HPDE6-E6E7 (cell line): ENCODE results near the gene OGT.
A peak's percentile ranks its signal among the peaks of the same experiment; 100 is the strongest.
"Not testable (repeated sequence)": the region's sequence is repeated elsewhere in the genome, so short reads cannot be mapped to it uniquely, and the experiment has no call there.

ENCODE experiments used
- DNase-seq: peaks from one replicate; pipeline ENCODE4 v3.0.0; 2011; ENCODE audit warnings: missing footprints; ENCODE audit errors: extremely low spot score

Gene OGT

GRCh38 chrX:71532753-71533425 is at the start of gene OGT:
OGT (plus strand) TSS chrX:71533104; CDS start chrX:71533300, 196 bp downstream.
- DNase-seq = peak; percentile 71

DNA sequence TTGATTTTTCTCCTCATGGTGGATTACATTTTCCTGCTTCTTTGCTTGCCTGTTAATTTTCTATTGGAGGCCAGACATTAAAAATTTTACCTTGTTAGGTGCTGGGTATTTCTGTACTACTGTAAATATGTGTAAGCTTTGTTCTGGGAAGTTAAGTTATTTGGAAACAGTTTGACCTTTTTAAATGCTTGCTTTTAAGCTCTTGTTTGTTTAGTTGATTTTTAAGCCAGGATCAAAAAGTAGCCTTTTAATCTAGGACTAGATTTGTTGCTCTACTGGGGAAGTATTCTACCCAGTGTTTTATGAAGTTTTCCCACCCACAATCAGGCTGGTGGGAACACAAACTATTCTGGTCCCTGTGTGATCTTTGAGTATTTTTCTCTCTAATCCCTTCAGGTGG is 45.1 kb upstream of the OGT start:
- no peak for DNase-seq

DNA sequence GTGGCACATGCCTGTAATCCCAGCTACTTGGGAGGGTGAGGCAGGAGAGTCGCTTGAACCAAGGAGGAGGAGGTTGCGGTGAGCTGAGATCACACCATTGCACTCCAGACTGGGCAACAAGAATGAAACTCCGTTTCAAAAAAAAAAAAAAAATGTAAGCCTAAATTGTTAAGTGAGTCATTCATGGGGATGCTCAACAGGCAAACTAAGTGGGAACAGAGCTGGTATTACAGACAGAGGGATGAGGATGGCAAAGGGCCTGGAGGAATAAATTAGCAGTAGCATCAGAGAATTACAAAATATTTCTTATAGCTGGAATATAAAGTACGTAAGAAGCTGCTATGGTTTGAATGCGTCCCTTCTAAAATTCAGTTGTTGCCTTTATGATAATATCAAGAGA is 43.4 kb upstream of the OGT start:
- DNase-seq = no peak

- no peak for DNase-seq
Measured at GRCh38 chrX:71492231-71493065, 40.5 kb upstream of the OGT start.

- no peak for DNase-seq
Measured at GRCh38 chrX:71493111-71493613, 39.7 kb upstream of the OGT start.

GRCh38 chrX:71495979-71496378 is 36.9 kb upstream of the OGT start:
- DNase-seq = not testable (repeated sequence)

DNA sequence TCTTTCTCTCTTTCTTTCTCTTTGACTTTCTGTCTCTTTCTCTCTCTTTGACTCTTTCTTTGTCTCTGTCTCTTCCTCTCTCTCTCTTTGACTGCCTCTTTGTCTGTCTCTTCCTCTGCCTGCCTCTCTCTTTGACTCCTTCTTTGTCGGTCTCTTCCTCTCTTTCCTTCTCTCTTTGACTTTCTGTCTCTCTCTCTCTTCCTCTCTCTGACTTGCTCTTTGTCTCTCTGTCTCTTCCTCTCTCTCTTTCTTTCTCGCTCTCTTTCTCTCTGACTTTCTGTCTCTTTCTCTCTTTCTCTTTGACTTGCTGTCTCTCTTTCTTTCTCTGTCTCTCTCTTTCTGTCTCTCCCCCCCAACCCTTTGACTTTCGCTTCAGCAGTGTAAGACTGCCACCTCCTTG is 36.4 kb upstream of the OGT start:
- no peak for DNase-seq

- not testable (repeated sequence) for DNase-seq
Measured at GRCh38 chrX:71502080-71502479, 30.8 kb upstream of the OGT start.

GRCh38 chrX:71504346-71504745 is 28.6 kb upstream of the OGT start:
- no peak for DNase-seq

DNA sequence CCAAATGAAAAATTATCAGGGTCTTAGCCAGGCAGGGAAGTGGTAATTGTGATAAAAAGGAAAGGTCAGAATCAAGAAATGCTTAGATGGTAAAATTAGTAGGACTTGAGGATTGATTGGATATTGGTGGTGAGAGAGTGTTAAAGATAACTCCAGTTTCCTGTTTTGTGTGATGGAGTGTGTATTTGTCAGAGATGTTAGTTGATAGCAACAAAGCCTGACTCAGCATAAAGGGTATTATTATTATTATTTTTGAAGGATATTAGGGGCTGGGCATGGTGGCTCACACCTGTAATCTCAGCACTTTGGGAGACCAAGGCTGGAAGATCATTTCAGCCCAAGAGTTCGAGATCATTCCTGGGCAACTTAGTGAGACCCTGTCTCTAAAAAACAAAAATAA is 23.6 kb upstream of the OGT start:
- no peak for DNase-seq

- DNase-seq = no peak
Measured at GRCh38 chrX:71510161-71510560, 22.7 kb upstream of the OGT start.

DNA sequence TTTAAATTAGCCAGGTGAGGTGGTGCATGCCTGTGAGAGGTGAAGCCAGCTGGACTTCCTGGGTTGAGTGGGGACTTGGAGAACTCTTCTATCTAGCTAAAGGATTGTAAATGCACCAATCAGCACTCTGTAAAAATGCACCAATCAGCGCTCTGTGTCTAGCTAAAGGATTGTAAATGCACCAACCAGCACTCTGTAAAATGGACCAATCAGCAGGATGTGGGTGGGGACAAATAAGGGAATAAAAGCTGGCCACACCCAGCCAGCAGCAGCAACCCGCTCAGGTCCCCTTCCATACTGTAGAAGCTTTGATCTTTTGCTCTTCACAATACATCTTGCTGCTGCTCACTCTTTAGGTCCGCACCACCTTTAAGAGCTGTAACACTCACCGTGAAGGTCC is 19.2 kb upstream of the OGT start:
- DNase-seq = not testable (repeated sequence)

- DNase-seq = no peak
Measured at GRCh38 chrX:71514367-71515037, 18.4 kb upstream of the OGT start.

DNA sequence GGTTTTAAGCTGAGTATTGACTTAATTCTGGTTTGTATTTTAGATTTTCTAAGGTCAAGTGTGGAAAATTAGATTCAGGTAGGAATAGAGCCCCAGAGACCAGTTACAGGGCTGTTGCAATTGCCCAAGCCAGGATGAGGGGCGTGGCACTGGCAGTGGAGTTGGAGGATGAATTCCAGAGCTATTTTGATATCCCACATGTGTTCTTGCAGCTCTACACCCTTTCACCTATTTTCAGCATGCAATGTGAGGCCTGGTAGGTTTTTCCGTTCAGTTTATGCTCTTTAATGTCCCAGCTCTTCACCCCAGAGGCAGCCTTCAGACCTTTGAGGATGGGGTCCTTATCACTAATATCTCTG is 17.9 kb upstream of the OGT start:
- no peak for DNase-seq

- DNase-seq = no peak
Measured at GRCh38 chrX:71525316-71525715, 7.6 kb upstream of the OGT start.

- DNase-seq = no peak
Measured at GRCh38 chrX:71532078-71532752, 689 bp upstream of the OGT start.

GRCh38 chrX:71533516-71533850 is 579 bp downstream of the OGT start:
- no peak for DNase-seq

- DNase-seq = no peak
Measured at GRCh38 chrX:71533851-71534561, 1.1 kb downstream of the OGT start.

- no peak for DNase-seq
Measured at GRCh38 chrX:71534773-71535544, 2.1 kb downstream of the OGT start.

DNA sequence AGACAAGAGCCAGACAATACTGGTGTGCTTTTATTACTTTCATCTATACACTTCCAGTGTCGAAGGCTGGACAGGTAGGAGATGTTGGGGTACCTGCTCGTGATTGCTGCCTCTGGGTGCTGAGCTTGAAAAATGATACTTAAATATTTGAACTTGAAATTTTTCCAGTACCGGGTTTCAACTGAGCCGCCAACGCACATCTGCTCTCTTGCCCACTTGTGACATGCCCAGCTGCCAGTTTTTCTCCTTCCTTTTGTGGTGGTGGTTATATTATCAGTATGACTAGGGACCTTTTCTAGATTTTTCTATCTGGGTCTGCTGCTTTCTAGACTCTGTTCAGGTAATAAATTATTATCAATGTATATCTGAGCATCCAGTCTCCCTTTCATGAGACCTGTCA is 3.4 kb downstream of the OGT start:
- DNase-seq = no peak

- no peak for DNase-seq
Measured at GRCh38 chrX:71537743-71538142, 4.8 kb downstream of the OGT start.
